SIG-M5 (cell line): ENCODE data around the gene LSM12.

Experiments used
- DNase-seq: peaks from one replicate; lab custom pipeline; 2025; lab: John Stamatoyannopoulos, UW

Gene LSM12

GRCh38 chr17:43986225-43986981, 80.1 kb downstream of the LSM12 start:
- DNase-seq, result no peak

- no peak for DNase-seq
These were observed 82.0 kb downstream of the LSM12 start for GRCh38 chr17:43984521-43984920.
